ENCODE data around the gene HOXA4.

The HOXA4 gene

DNA sequence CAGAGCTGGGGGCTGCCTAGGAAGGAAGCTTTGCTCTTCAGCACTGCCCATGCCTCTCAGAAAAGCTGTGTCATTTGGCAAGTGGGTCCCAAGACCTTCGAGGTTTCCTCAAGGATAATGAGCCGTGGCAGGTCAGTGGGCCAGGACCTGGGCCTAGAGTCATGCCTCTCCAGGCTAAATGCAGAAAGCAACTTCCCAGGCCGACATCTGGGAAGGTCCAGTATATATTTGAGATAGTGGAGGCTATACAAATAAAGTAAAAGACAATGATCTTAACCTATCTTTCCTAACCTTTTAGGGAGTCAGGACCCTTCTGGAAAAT is 45.9 kb upstream of the HOXA4 start:
- H3K27ac ChIP-seq = peak overlapping the region; percentile 98; the same call in 1 of the 2 replicates
- no peak for TF ChIP-seq ZFX (IDR thresholded peaks at IDR 0.05)
- TF ChIP-seq, protein P1, sequence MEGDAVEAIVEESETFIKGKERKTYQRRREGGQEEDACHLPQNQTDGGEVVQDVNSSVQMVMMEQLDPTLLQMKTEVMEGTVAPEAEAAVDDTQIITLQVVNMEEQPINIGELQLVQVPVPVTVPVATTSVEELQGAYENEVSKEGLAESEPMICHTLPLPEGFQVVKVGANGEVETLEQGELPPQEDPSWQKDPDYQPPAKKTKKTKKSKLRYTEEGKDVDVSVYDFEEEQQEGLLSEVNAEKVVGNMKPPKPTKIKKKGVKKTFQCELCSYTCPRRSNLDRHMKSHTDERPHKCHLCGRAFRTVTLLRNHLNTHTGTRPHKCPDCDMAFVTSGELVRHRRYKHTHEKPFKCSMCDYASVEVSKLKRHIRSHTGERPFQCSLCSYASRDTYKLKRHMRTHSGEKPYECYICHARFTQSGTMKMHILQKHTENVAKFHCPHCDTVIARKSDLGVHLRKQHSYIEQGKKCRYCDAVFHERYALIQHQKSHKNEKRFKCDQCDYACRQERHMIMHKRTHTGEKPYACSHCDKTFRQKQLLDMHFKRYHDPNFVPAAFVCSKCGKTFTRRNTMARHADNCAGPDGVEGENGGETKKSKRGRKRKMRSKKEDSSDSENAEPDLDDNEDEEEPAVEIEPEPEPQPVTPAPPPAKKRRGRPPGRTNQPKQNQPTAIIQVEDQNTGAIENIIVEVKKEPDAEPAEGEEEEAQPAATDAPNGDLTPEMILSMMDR (conservative IDR thresholded peaks at IDR 0.05) = no peak

DNA sequence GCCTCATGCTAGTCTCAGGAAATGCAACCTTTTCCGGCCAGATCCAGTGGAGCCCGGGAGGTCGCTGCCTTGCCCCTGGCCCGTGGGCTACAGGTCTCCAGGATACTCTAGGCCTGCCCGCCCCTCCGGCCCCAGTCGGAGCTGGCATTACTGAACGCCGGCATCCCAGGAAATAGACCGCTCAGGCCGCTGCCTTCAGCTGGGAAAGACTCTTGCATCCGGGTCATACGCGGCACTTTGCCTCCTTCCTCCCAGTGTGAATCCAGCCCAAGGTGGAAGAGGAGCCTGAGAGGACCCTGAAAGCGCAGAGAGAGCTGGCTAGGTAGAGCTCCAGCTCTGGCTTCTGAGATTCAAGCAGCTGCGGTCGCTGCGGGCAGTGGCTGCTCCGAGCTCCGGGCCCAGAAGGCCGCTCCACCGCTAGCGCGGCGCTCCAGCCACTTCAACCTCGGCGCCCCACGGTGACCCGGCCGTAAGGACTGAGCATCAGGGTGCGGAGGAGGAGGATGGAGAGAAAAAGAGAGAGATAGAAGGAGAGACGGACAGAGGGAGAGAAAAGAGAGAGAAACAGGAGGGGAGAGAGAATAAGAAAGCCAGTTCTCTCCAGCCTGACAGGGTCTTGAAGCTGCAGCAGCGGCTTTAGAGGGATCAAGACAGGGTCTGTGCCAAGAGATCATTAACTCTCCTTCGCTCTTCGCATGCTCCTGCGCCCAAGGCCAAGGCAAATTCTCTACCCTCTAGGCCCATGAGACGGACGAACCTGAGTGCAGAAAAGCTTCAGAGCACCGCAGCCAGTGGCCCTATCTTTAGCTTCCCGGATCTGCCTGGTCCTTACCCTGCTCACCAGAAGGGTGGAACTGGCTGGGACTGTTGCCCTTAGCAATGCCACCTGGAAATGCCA is 45.3 kb upstream of the HOXA4 start:
- TF ChIP-seq, protein P1 (conservative IDR thresholded peaks at IDR 0.05) = no peak
- TF ChIP-seq ZFX (IDR thresholded peaks at IDR 0.05) = no peak
- peak overlapping the region; percentile 98 for H3K27ac ChIP-seq

DNA sequence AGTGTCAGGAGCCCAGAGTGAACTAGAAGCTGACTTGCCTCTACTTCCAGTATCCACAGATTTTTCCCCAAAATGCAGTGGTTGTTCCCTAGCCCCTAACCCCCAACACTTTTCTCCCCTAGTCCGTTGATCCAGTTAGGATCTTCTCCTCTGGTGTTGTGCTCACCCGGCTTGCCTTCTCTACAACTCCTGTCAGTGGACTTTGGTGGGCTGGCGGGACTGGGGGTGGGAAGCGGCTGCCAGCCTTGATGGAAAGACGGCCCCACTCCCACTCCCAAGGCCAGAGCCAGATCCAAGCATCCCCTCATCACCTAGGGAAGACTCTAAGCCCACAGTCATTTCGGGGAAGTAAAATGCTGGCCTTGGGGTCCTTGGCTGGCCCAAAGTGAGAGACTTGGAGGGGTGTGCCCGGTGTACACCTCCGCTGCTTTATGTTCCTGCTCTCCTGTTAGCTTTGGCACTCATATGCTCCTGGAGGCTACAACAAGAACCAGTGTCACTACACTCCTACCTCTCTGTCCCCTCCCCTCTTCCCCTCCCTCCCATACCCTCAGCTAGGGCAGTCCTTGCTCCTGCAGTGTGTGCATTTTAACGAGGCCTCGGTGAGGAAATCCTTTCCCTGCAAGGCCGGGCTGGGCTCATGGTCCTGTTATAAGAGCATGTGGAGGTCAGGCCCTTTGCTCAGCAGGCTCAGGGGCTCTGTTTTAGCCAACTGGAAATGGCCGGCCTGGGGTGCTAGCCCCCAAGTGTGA is 44.5 kb upstream of the HOXA4 start:
- H3K27ac ChIP-seq = peak overlapping the region; percentile 98
- no peak for TF ChIP-seq ZFX (IDR thresholded peaks at IDR 0.05)
- TF ChIP-seq, protein P1 (conservative IDR thresholded peaks at IDR 0.05) = no peak

DNA sequence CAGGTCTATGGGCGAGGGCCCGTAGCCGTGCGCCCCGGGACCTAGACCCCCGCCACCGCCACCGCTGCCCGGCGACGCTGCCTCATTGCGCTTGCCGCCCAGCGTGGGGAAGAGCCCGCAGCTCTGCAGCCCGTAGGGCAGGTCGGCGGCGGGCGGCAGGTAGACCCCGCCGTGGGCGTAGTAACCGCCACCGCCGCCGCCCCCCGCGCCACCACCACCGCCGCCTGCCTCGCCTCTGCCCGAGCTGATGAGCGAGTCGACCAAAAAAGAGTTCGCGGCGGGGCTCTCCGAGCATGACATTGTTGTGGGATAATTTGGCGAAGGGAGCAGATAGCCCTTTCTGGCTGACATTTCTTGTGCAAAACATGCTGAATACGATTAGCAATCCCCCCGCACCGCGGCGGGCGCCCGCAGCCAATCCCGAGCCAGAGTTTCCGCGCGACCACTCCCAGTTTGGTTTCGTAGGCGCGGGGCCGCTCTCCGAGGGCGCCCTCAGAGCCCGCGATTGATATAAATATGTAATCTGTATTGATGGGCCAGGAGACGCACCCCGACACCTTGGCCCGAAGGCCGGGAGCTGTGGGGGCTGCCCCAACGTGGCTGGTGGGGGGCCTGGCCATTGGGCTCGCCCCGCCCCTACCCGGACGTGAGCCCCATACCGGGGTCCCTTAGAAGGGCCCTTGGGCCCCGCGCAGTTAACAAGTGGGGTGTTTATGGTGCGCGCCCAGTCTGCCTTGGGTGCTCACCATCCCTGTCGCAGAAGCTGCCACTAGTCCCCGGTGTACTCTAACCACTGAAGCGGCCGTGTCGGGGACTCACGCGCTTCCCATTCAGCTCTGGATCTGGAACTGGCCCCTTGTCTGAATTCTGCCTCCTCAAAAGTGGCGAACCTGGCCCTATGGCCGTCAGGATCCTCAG is 43.7 kb upstream of the HOXA4 start, which contains the start of gene HOXA10:
Gene HOXA10 (minus strand): TSS at position 365 of the 918 bp plus-strand sequence. CDS start 14 bp downstream, at position 351.
- TF ChIP-seq, protein P1 (conservative IDR thresholded peaks at IDR 0.05) = no peak
- TF ChIP-seq ZFX (IDR thresholded peaks at IDR 0.05) = no peak

DNA sequence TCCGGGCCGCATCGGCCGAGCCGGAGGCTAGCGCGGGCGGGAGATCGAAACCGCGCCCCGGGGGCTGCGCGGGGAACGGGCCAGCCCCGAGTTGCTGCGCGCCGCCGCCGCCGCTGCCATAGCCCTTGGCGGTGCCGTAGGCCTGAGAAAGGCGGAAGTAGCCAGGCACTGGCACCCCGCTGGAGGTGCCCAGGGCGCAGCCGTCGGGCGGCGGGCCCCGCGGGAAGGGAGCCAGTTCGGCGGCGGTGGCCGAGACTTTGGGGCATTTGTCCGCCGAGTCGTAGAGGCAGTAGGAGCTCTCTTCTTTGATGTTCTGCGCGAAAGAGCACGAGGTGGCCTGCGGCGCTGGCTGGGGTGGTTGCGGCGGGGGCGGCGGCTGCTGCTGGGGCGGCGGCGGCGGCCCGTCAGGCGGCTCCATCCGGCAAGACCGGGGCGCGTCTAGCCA is 43.0 kb upstream of the HOXA4 start:
- peak overlapping the region; percentile 98 for H3K27ac ChIP-seq
- peak; percentile 69 for TF ChIP-seq ZFX (IDR thresholded peaks at IDR 0.05)
- TF ChIP-seq, protein P1 (conservative IDR thresholded peaks at IDR 0.05) = no peak

More for the DNA sequence above, 43.7 kb upstream of the HOXA4 start, which contains the start of gene HOXA10:
- peak within 1 kb of the TSS; percentile 98 for H3K27ac ChIP-seq

DNA sequence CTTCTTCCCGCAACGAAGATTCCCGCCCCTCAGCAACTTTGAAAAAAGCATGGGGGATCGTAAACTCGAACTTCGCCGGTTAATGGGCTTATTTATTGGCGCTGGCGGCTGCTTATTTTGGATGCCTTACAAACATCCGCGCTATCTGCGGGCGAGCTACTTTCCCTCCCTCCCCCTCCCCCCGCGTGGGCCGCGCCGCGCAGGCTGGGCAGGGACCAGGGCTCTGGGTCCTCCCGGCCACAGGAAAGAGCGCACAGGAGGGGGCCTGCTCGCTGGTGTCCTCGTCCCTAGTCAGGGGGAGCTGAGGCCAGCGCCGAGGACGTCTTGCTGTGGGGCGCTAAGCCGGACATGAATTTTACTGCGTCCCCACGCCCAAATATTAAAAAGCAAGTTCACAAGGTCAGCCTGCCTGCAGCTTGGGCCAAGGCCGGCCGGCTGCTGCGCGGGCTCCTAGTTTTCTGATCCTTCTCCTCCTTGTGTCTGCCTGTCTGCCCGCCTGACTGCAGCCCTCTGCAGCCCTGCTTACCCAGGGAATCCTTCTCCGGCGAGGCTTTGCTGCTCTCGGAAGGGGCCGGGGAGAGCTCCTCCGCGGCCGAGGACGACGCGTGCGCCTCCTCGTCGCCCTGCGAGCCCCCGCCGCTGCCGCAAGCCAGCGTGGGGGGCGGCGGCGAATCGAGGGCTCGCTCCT is 42.4 kb upstream of the HOXA4 start:
- H3K27ac ChIP-seq = peak overlapping the region; percentile 98

More for the DNA sequence above, 42.4 kb upstream of the HOXA4 start:
- TF ChIP-seq ZFX (IDR thresholded peaks at IDR 0.05) = peak; percentile 91; the same call in 1 of the 2 replicates
- TF ChIP-seq, protein P1 (conservative IDR thresholded peaks at IDR 0.05) = no peak
